ENCODE results near the gene ITPRID1. TPM values are rescaled to one million over a fixed set of nuclear protein-coding genes. Genes with fewer than 3 reads are reported as not detected.

The ITPRID1 gene
- total RNA-seq, 4 donors from 2014 or later: 2.8 to 6.3 (median 4.4) TPM

- intact Hi-C loops (cut with DNase I; ENCODE audit: low total_unique reads) (no loop called here), in situ Hi-C loops (cut with MboI; ENCODE audit: low pct_ligation_motif_present in 1 of 4, low pct_unique_long_range_greater_than_20kb in 1 of 4, low sequenced_read_pairs in 3 of 4) (no loop called here)
- Histone ChIP-seq H3K4me1 (no peaks in the 10 kb centered on the region), H3K27me3 (no peaks in the 10 kb centered on the region), H3K4me3 (no peak overlapping the region), H3K9me3 (no peaks in the 10 kb centered on the region), H3K27ac (no peak overlapping the region), H3K36me3 (no peaks in the 10 kb centered on the region)
- 30% methylated on average over 1 of the region's 1 CpG; no CpG with 5 or more reads in 1 of the 2 donors for WGBS, 2 donors (ENCODE audit: low coverage in 1 of 2)
- TF ChIP-seq POLR2A (IDR thresholded peaks at IDR 0.05) (no peak), EP300 (IDR thresholded peaks at IDR 0.05; ENCODE audit: low read depth) (no peak), POLR2AphosphoS5 (IDR thresholded peaks at IDR 0.05) (no peak)
- TF ChIP-seq, protein P1, sequence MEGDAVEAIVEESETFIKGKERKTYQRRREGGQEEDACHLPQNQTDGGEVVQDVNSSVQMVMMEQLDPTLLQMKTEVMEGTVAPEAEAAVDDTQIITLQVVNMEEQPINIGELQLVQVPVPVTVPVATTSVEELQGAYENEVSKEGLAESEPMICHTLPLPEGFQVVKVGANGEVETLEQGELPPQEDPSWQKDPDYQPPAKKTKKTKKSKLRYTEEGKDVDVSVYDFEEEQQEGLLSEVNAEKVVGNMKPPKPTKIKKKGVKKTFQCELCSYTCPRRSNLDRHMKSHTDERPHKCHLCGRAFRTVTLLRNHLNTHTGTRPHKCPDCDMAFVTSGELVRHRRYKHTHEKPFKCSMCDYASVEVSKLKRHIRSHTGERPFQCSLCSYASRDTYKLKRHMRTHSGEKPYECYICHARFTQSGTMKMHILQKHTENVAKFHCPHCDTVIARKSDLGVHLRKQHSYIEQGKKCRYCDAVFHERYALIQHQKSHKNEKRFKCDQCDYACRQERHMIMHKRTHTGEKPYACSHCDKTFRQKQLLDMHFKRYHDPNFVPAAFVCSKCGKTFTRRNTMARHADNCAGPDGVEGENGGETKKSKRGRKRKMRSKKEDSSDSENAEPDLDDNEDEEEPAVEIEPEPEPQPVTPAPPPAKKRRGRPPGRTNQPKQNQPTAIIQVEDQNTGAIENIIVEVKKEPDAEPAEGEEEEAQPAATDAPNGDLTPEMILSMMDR (IDR thresholded peaks at IDR 0.05): no peak
- DNase-seq: no peak
Measured at GRCh38 chr7:31550432-31550831, 36.5 kb downstream of the ITPRID1 start.

GRCh38 chr7:31553661-31554081, 39.8 kb downstream of the ITPRID1 start:
- no peaks in the 10 kb centered on the region for H3K36me3 ChIP-seq
- no peak for DNase-seq
- H3K27me3 ChIP-seq: no peaks in the 10 kb centered on the region
- H3K4me3 ChIP-seq: no peak overlapping the region
- no peaks in the 10 kb centered on the region for H3K9me3 ChIP-seq
- TF ChIP-seq, protein P1 (IDR thresholded peaks at IDR 0.05): no peak
- TF ChIP-seq EP300 (IDR thresholded peaks at IDR 0.05; ENCODE audit: low read depth) (no peak), POLR2AphosphoS5 (IDR thresholded peaks at IDR 0.05) (no peak), POLR2A (IDR thresholded peaks at IDR 0.05) (no peak)
- intact Hi-C loops (cut with DNase I; ENCODE audit: low total_unique reads): no loop called here
- in situ Hi-C loops (cut with MboI; ENCODE audit: low pct_ligation_motif_present in 1 of 4, low pct_unique_long_range_greater_than_20kb in 1 of 4, low sequenced_read_pairs in 3 of 4): no loop called here
- H3K27ac ChIP-seq: no peak overlapping the region
- H3K4me1 ChIP-seq: no peaks in the 10 kb centered on the region

DNA sequence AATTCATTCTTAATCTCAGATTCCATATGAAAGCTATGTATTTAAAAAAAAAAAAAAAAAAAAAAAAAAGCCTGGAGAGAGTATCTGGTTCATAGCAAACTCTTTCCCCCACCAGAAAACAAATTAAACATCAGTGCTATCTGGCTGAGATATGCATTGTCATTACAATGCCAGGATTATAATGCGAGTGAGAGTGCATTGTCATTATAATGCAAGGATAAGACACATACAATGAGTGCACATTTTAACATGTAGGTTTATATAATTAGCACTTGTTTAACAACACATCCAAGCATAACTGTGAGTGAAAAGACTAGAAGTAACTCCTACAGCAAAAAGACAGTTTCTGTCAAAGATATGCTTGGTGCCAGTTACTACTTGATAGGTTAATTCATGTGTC, 48.1 kb downstream of the ITPRID1 start:
- Histone ChIP-seq H3K27me3 (no peaks in the 10 kb centered on the region), H3K4me3 (no peak overlapping the region), H3K27ac (no peak overlapping the region), H3K4me1 (no peaks in the 10 kb centered on the region), H3K36me3 (no peaks in the 10 kb centered on the region), H3K9me3 (no peaks in the 10 kb centered on the region)
- intact Hi-C loops (cut with DNase I; ENCODE audit: low total_unique reads) (no loop called here), in situ Hi-C loops (cut with MboI; ENCODE audit: low pct_ligation_motif_present in 1 of 4, low pct_unique_long_range_greater_than_20kb in 1 of 4, low sequenced_read_pairs in 3 of 4) (no loop called here)
- TF ChIP-seq, protein P1 (IDR thresholded peaks at IDR 0.05): no peak
- no peak for TF ChIP-seq POLR2A (IDR thresholded peaks at IDR 0.05)
- 71 to 77% methylated on average over 1 of the region's 1 CpG for WGBS, 2 donors (ENCODE audit: low coverage in 1 of 2)
- DNase-seq: no peak

- in situ Hi-C loops (cut with MboI; ENCODE audit: low pct_ligation_motif_present in 1 of 4, low pct_unique_long_range_greater_than_20kb in 1 of 4, low sequenced_read_pairs in 3 of 4): no loop called here
- Histone ChIP-seq H3K4me3 (no peak overlapping the region), H3K36me3 (no peaks in the 10 kb centered on the region), H3K27ac (no peak overlapping the region), H3K9me3 (no peaks in the 10 kb centered on the region), H3K4me1 (no peaks in the 10 kb centered on the region), H3K27me3 (no peaks in the 10 kb centered on the region)
- intact Hi-C loops (cut with DNase I; ENCODE audit: low total_unique reads): no loop called here
- WGBS, 2 donors (ENCODE audit: low coverage in 1 of 2): 36 to 53% methylated on average over 5 of the region's 5 CpGs
- TF ChIP-seq, protein P1 (IDR thresholded peaks at IDR 0.05): no peak
- TF ChIP-seq POLR2A (IDR thresholded peaks at IDR 0.05): no peak
- TF ChIP-seq POLR2AphosphoS5 (IDR thresholded peaks at IDR 0.05): no peak
- TF ChIP-seq EP300 (IDR thresholded peaks at IDR 0.05; ENCODE audit: low read depth): no peak
- no peak for DNase-seq
Measured at GRCh38 chr7:31563522-31563921, 49.6 kb downstream of the ITPRID1 start.
